GM21786 (cell line): ENCODE measurements around the gene LRIG3.
"Not testable (repeated sequence)": the region's sequence is repeated elsewhere in the genome, so short reads cannot be mapped to it uniquely, and the experiment has no call there.

Experiments
- ATAC-seq: cut with Tn5 transposase; IDR thresholded peaks from one replicate; pipeline ENCODE4 v1.9.1; 2021; ENCODE audit not compliant: unreplicated experiment

The LRIG3 gene

GRCh38 chr12:58860056-58860787, 60.1 kb downstream of the LRIG3 start:
- no peak for ATAC-seq

GRCh38 chr12:58858030-58858429, 62.3 kb downstream of the LRIG3 start:
- no peak for ATAC-seq

- not testable (repeated sequence) for ATAC-seq
Observed at GRCh38 chr12:58857206-58857605, 63.1 kb downstream of the LRIG3 start.

- not testable (repeated sequence) for ATAC-seq
Observed at GRCh38 chr12:58855630-58856029, 64.7 kb downstream of the LRIG3 start.

- ATAC-seq = no peak
Observed at GRCh38 chr12:58850826-58851225, 69.5 kb downstream of the LRIG3 start.

GRCh38 chr12:58847901-58848600, 72.3 kb downstream of the LRIG3 start:
- no peak for ATAC-seq

- ATAC-seq = no peak
Observed at GRCh38 chr12:58844161-58844560, 76.1 kb downstream of the LRIG3 start.

GRCh38 chr12:58841058-58841798, 79.1 kb downstream of the LRIG3 start:
- ATAC-seq = no peak

- no peak for ATAC-seq
Observed at GRCh38 chr12:58833853-58834252, 86.5 kb downstream of the LRIG3 start.

- no peak for ATAC-seq
Observed at GRCh38 chr12:58832920-58833319, 87.4 kb downstream of the LRIG3 start.
